Right lobe of liver (tissue), 4 donors: ENCODE measurements around the gene HECTD3.

Source experiments
- CTCF ChIP-seq, 4 donors: fragments of 200-600 bp in 3 of 4; fragments of 450-650 bp in 1 of 4; IDR thresholded peaks; one replicate each; pipeline versions ENCODE4 v1.5.1 to v1.8.0; 2016 to 2022; ENCODE audit warnings: antibody characterized with exemption in 4 of 4, mild to moderate bottlenecking in 2 of 4
- POLR2A ChIP-seq: fragments of 450-650 bp; IDR thresholded peaks from one replicate; pipeline ENCODE4 v1.6.1; 2017; ENCODE audit warnings: antibody characterized with exemption, mild to moderate bottlenecking
- donor health status: DM: no; HTN: no; CAD: no.
- donor health status: DM: no; HTN: no; CAD: no.
- donor health status: DM: no; HTN: yes; CAD: no.

GRCh38 chr1:45015683-45016082 is 4.6 kb upstream of the HECTD3 start:
- TF ChIP-seq CTCF (IDR thresholded peaks at IDR 0.05) (no peak), POLR2A (no peak)
